ENCODE results near the gene DMTF1.
"Not testable (repeated sequence)": the region's sequence is repeated elsewhere in the genome, so short reads cannot be mapped to it uniquely, and the experiment has no call there.

Gene DMTF1

GRCh38 chr7:87152112-87152896, at the start of gene DMTF1:
Gene DMTF1 (plus strand): TSS chr7:87152453. CDS start chr7:87164942, 12,489 bp downstream.
- DNase-seq: peak; percentile 82 to 92

DNA sequence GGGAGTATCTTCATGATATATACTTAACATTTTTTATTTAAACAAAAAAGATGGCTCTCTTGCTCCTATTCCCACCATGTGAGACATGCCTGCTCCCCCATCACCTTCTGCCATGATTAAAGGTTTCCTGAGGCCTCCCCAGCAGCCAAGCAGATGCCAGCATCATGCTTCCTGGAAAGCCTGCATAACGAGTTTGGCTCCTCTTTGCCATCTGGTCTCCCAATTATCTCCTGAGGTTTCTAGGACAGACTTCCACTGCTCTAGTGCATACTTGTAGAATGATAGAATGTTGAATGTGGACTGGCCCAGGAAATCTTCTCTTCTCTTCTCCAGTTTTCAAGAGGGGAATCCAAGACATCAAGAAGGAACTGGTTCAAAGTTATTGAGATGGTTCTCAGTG, 46.9 kb upstream of the DMTF1 start:
- no peak for DNase-seq

GRCh38 chr7:87106974-87107612, 45.2 kb upstream of the DMTF1 start:
- no peak for DNase-seq

DNA sequence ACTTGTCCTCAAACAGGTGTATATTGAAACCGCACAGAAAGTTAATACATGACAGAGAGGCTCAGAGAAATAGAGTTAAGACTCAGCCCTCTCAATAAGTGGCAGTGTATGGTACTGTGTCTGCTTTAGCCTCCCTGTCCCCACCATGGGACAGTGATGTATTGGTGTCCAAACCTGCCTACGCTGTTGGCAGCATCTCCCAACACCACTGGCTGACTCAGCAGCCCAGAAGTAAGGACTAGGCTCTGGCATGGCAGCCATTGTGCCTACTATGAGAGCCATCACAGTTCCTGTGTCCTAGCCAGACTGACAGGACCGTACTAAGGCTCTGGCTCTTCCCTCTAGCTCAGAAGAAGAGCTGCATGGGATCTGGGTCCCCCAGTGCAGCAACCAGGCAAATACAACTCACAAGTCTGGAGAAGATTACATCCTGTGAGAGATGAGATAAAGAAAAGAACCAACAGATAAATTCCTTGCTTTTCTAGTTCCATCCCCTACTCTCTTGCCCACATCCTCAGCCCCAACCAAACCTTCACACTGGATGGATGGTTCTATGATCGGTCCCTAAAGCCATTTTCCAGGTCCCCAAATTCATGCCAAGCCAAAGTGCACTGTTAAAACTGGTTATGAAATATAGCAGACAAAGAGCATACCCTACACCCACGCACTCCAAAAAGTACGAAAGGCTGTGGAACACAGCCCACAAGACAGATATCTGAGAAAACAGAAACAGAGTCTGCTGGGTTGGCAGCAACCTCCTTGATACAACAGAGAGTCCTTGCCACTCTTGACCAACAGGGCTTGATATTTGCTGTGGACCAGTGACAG, 44.1 kb upstream of the DMTF1 start:
- DNase-seq: no peak

DNA sequence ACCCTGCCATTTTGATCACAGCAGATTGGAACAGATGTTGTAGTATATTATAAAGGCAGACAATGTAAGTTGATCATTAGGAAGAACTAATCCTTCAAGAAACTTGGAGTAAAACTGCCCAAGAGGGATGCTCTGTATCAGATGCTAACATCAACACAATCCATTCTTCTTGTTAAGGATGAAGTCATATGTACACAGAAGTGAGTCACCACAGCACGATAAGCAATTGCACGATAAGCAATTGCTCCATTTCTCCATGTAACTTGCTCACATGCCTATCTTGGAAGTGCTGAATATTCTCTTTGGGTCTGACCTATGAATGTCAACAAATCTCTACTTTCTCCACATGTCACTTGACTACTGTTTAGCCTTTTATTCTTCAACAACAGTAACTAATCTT, 41.5 kb upstream of the DMTF1 start:
- DNase-seq: no peak

DNA sequence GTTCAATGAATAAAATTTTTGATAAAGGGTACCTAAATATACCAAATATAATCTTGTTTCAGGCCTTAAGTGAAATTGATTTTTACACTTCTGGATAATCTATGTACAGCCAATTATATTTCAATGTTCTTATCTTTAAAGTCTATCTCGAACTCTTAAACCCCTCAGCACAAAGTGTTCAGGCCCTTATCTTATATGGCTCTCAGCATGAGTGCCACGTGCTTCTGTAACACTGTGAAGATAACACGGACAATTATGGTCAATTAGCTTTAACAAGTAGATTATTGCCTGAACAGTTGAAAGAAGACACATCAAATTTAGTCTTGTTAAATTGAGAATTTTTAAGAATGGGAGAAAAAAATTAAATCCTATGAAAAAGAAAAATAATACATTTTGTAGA, 40.4 kb upstream of the DMTF1 start:
- DNase-seq: no peak

GRCh38 chr7:87113077-87113476, 39.2 kb upstream of the DMTF1 start:
- no peak for DNase-seq

DNA sequence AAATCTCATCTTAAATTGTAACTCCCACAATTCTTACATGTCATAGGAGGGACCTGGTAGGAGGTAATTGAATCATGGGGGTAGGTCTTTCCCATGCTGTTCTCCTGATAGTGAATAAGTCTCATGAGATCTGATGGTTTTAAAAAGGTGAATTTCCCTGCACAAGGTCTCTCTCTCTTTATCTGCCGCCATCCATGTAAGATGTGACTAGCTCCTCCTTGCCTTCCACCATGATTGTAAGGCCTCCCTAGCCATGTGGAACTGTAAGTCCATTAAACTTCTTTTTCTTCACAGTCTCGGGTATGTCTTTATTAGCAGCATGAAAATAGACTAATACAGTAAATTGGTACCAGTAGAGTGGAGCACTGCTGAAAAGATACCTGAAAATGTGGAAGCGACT, 38.3 kb upstream of the DMTF1 start:
- not testable (repeated sequence) for DNase-seq

GRCh38 chr7:87115772-87116171, 36.5 kb upstream of the DMTF1 start:
- not testable (repeated sequence) for DNase-seq

DNA sequence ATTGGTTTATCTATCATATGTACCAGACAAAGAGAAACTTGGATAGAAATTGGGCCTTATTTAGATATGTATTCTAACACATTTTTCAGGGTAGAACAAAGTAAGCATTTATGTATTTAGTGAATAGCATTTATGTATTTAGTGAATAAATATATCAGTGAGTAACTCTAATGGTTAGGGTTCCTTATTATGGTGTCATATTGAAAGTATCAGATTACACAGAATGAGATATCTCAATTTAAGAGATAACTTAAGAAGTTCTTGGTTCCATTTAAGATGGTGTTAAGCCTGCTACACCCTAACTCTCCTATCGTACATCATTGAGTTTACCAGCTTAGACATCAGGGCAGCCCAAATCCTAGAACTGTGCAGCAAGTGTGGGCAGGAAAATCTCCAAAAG, 35.9 kb upstream of the DMTF1 start:
- DNase-seq: no peak

GRCh38 chr7:87119581-87119980, 32.7 kb upstream of the DMTF1 start:
- peak in 1 of 2 experiments; percentile 30 for DNase-seq

- no peak for DNase-seq
Observed at GRCh38 chr7:87123105-87123504, 29.1 kb upstream of the DMTF1 start.

- no peak for DNase-seq
Observed at GRCh38 chr7:87127019-87127418, 25.2 kb upstream of the DMTF1 start.

DNA sequence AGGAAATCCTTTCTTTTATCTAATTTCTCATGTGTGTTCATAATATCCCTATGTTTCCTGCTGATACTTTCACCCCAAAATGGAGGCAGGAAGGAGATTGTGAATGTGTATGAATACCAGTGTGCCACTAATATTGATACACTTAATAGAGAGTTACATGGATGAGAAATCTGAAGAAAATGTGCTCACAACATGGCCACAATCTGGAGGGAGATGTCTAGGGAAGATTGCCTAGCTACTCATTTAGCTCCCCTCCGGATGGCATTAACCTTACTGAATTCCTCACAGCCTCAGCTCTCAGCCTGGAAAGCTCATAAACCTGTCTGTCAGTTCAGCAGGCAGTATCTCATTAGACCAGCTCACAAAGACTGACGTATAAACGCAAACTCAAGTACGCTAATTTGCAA, 23.4 kb upstream of the DMTF1 start:
- no peak for DNase-seq

DNA sequence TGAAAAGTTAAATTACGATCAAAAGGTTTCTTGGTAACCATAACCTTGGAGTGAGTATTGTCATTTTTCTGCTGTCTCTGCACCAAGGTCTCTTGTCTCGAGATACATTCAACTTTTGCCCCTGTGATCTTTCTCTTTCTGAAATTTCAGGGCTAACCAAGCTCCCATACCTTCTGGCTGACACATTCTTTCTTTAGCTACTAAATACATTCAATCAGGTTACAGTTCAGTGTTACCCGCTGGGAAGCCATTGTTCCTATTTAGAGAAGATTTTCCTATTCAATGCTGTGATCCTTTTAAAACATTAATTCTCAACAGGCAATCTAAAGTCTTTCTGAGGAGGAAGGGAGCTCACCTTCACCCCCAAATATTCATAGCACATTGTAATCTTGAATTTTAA, 22.9 kb upstream of the DMTF1 start:
- DNase-seq: no peak

DNA sequence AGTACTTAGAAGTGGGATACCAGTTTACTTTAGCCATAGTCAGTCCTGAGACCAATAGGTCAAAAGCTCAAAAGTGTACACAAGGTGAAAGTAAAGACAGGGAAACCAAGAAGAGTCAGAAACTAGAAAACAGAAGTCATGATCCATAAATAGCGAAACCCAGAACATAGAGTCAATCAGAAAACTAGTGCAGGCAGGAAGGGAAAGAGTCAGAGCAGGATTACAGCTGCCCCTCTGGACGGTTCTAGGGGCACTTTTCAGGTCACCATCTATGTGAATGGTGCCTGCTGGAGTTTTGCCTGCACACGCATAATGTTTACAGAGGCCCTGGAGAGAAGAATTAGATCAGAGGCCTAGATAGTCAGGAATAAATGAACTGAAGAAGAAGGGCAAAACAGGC, 22.4 kb upstream of the DMTF1 start:
- DNase-seq: no peak

DNA sequence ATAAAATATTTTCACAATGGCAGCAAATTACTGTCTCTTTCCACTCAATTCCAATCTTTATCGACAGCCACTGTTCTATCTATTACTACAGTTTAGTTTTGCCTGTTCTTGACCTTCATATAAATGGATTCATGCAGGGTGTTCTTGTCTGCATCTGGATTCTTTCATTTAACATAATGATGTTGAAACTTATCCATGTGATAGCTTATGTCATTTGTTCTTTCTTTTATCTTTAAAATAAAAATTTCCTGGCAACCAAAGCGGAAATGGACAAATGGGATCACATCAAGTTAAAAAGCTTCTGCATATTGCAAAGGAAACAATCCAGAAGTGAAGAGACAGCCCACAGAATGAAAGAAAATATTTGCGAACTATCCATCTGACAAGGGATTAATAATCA, 20.5 kb upstream of the DMTF1 start:
- DNase-seq: no peak

DNA sequence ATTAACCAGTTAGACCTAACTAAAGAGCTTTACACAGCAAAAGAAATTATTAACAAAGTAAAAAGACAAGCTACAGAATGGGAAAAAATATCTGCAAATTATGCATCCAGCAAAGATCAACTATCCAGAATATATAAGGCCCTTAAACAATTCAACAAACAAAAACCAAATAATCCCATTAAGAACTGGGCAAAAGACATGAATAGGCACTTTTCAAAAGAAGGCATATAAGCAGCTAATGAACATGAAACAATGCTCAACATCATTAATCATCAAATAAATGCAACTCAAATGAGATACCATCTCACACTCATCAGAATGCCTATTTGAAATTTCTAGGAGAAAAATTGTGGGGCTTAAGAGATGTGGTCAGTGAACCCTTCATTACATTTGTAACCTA, 15.0 kb upstream of the DMTF1 start:
- DNase-seq: no peak

DNA sequence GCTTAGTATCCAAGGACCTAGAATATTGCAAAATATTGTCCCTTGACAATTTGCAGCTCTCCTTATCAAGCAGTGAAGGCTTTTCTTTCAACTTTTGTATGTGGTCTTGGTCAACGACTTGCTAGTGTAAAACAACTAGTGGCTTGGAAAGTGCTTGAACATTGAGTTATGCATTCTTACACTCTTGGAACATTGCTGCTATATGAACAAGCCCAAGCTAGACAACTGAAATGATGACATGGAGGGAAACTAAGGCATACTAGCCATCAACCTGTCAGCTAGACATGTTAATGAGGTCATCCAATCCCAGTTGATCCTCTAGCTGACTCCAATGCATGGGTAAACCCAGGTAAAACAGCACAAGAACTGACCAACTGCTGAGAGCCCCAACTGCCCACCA, 12.7 kb upstream of the DMTF1 start:
- no peak for DNase-seq

DNA sequence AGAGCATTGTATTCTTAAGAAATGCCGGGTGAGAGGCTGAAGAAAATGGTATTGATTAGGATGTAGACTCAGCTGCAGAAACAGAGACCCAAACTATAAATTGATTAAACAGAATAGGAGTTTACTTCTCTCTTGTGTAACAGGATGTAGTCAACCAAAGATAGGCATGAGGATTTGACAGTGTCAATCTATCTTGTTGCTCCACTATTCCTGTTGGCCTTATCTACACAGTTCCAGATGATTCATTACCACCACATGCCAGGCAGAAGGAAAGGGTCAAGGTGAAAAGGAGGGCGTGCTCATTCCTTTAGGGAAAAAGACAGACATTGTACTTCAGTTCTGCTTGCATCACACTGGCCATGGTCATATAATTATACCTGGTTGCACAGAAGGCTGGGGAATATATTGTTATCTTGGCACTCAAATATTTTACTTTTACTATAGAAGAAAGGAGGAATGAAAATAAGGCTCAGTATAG, 11.9 kb upstream of the DMTF1 start:
- DNase-seq: no peak

DNA sequence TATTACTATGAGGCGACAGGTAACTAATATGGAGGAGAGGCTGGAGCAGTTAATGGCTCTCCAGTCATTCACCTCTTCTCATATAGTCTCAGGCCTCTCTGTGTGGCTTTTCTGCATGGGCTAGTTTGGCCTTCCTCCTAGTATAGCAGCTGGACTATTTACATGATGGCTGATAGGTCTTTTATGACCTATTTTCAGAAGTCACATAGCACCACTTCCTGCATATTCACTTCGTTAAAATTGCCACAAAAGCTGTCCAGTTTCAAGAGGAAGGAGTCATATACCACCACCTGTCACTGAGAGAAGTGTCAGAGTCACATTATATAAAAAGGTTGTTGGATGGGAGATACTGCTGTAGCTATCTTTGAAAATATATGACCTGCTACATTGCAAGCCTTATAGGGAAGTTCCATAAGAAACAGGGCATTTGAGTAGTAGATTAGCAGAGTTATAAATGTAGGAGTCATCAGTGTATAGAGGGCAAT, 8.0 kb upstream of the DMTF1 start:
- DNase-seq: no peak

GRCh38 chr7:87146740-87147386, 5.4 kb upstream of the DMTF1 start:
- DNase-seq: peak; percentile 4 to 52

DNA sequence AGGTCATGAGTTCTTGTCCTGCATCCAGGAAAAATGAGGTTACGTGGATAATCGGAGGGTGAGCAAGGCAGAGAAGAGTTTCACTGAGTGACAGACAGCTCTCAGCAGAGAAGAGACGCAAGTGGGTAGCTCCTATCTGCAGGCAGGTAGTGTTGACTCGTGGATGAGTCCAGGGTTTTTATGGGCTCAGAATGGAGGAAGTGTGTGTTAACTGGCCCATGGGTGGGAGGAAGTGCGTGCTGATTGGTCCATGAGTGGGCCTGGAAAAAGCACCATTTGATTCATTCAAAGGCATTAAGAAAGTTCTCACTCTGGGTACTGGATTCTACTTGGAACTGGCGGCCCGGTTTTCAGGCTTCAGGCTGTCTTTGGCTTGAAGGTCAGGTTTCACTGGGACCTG, 4.8 kb upstream of the DMTF1 start:
- peak in 1 of 2 experiments; percentile 46 for DNase-seq
